ENCODE data around the gene GPR151.

GPR151 gene

GRCh38 chr5:146539973-146540372, 24.0 kb upstream of the GPR151 start (continued):
- no peak for TF ChIP-seq REST (tag by site-specific recombination; IDR thresholded peaks at IDR 0.05)
- no peak for TF ChIP-seq HOXC10 (CRISPR knock-in tag; IDR thresholded peaks at IDR 0.05)

GRCh38 chr5:146538432-146538831, 22.4 kb upstream of the GPR151 start:
- no peak overlapping the region for H3K4me3 ChIP-seq (ENCODE audit: low read depth, low read length)
- no peaks in the 10 kb centered on the region for H3K9me3 ChIP-seq (ENCODE audit: control insufficient read depth, insufficient read depth, low read depth, low read length)
- H3K36me3 ChIP-seq (ENCODE audit: control insufficient read depth in 2 of 2, insufficient read depth in 1 of 2, low read length in 2 of 2): no peaks in the 10 kb centered on the region
- no peak for TF ChIP-seq ZNF692 (tag by site-specific recombination; IDR thresholded peaks at IDR 0.05)
- TF ChIP-seq ZNF843 (tag by site-specific recombination; IDR thresholded peaks at IDR 0.05): no peak
- TF ChIP-seq ZNF670 (tag by site-specific recombination; IDR thresholded peaks at IDR 0.05; ENCODE audit: low read depth): no peak
- no peak for TF ChIP-seq ZNF645 (tag by site-specific recombination; IDR thresholded peaks at IDR 0.05)
- no peak for TF ChIP-seq SP2 (tag by site-specific recombination; IDR thresholded peaks at IDR 0.05)
- no peak for TF ChIP-seq GFI1B (tag by site-specific recombination; IDR thresholded peaks at IDR 0.05)
- no peak for TF ChIP-seq INSM2 (tag by site-specific recombination; IDR thresholded peaks at IDR 0.05)
- no peak for TF ChIP-seq MYNN (tag by site-specific recombination; IDR thresholded peaks at IDR 0.05; ENCODE audit: borderline replicate concordance)
- TF ChIP-seq ZBTB44 (tag by site-specific recombination; IDR thresholded peaks at IDR 0.05): no peak
- no peak for TF ChIP-seq ZNF777 (tag by site-specific recombination; IDR thresholded peaks at IDR 0.05; ENCODE audit: borderline replicate concordance)
- TF ChIP-seq ZNF398 (tag by site-specific recombination; IDR thresholded peaks at IDR 0.05): no peak
- TF ChIP-seq ZNF626 (tag by site-specific recombination; IDR thresholded peaks at IDR 0.05): no peak
- TF ChIP-seq ZNF624 (tag by site-specific recombination; IDR thresholded peaks at IDR 0.05): no peak
- TF ChIP-seq SETDB1 (IDR thresholded peaks at IDR 0.05; ENCODE audit: insufficient read length, low read length): no peak
- no peak for TF ChIP-seq ZNF658 (tag by site-specific recombination; IDR thresholded peaks at IDR 0.05)
- TF ChIP-seq ATF2 (tag by site-specific recombination; IDR thresholded peaks at IDR 0.05; ENCODE audit: low read depth): no peak
- no peak for TF ChIP-seq ZBTB17 (tag by site-specific recombination; IDR thresholded peaks at IDR 0.05)
- TF ChIP-seq ZNF473 (tag by site-specific recombination; IDR thresholded peaks at IDR 0.05): no peak
- TF ChIP-seq ZNF138 (tag by site-specific recombination; IDR thresholded peaks at IDR 0.05; ENCODE audit: borderline replicate concordance): no peak
- TF ChIP-seq ZNF223 (tag by site-specific recombination; IDR thresholded peaks at IDR 0.05): no peak
- no peak overlapping the region for H3K27ac ChIP-seq (ENCODE audit: extremely low read depth, low read depth, low read length)
- H3K4me1 ChIP-seq (ENCODE audit: control insufficient read depth, insufficient read depth, low read length): no peaks in the 10 kb centered on the region
- ChIA-PET CTCF (interaction anchor here (0.6 to 6.6 kb wide), 7 partner anchors 9 to 1040 kb away, joined by 3 to 115 read pairs (median 3); no protein-coding TSS in a partner anchor), POLR2A (no interaction called here)
